ENCODE measurements around the gene CHI3L1. TPM values are rescaled to one million over a fixed set of nuclear protein-coding genes. Genes with fewer than 3 reads are reported as not detected.

Gene CHI3L1
- total and polyA plus RNA-seq, 10 of the 15 experiments (the other 5 are each of a cell fraction or from before 2014, with no cell fraction given), result 0.10 to 1.7 (median 0.39) TPM

DNA sequence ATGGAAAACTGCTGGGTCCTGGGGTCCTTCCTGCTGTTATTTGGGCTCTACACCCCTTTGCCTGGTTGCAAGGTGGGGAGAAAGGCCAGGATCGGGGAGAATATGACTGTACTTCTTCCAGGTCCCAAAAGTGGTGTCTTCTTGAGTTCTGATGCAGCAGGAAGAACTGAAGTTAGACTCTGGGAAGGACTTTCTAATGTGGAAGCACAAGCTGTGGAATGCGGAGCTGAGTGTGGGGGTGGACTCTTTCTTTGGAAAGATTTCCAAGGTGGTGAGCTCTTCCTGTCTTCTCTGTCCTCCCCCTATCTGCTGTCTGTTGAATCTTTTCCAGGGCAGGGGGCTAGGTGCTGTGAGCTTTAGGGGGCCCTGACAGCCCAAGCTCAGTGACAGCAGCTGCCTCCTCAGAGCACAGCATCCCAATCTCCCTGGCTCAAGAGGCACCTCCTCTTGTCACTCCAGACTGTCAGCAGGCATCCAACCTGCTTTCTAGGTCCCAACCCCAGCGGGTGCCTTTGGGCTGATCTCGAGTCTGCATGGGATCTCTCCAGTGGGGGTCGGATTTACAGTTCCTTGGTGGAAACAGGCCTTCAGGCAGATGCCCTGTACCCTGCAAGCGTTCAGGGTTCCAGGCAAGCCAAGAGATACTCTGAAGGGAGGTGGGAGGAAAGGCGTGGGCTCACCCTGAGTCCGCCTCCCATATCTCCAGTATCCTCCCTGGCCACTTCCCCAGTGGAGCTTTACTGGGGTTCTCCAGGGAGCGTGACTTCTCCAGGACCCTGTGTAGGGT, 35.8 kb downstream of the CHI3L1 start (continued):
- TF ChIP-seq, protein P1, sequence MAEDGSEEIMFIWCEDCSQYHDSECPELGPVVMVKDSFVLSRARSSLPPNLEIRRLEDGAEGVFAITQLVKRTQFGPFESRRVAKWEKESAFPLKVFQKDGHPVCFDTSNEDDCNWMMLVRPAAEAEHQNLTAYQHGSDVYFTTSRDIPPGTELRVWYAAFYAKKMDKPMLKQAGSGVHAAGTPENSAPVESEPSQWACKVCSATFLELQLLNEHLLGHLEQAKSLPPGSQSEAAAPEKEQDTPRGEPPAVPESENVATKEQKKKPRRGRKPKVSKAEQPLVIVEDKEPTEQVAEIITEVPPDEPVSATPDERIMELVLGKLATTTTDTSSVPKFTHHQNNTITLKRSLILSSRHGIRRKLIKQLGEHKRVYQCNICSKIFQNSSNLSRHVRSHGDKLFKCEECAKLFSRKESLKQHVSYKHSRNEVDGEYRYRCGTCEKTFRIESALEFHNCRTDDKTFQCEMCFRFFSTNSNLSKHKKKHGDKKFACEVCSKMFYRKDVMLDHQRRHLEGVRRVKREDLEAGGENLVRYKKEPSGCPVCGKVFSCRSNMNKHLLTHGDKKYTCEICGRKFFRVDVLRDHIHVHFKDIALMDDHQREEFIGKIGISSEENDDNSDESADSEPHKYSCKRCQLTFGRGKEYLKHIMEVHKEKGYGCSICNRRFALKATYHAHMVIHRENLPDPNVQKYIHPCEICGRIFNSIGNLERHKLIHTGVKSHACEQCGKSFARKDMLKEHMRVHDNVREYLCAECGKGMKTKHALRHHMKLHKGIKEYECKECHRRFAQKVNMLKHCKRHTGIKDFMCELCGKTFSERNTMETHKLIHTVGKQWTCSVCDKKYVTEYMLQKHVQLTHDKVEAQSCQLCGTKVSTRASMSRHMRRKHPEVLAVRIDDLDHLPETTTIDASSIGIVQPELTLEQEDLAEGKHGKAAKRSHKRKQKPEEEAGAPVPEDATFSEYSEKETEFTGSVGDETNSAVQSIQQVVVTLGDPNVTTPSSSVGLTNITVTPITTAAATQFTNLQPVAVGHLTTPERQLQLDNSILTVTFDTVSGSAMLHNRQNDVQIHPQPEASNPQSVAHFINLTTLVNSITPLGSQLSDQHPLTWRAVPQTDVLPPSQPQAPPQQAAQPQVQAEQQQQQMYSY (CRISPR knock-in tag; IDR thresholded peaks at IDR 0.05), result no peak
- TF ChIP-seq ATF7 (IDR thresholded peaks at IDR 0.05; ENCODE audit: low read depth), result no peak
- no peak for TF ChIP-seq STAT3 (IDR thresholded peaks at IDR 0.05; ENCODE audit: low read depth, low read length)
- no peak for TF ChIP-seq HDAC6 (IDR thresholded peaks at IDR 0.05; ENCODE audit: unreplicated experiment)
- TF ChIP-seq, protein P2, sequence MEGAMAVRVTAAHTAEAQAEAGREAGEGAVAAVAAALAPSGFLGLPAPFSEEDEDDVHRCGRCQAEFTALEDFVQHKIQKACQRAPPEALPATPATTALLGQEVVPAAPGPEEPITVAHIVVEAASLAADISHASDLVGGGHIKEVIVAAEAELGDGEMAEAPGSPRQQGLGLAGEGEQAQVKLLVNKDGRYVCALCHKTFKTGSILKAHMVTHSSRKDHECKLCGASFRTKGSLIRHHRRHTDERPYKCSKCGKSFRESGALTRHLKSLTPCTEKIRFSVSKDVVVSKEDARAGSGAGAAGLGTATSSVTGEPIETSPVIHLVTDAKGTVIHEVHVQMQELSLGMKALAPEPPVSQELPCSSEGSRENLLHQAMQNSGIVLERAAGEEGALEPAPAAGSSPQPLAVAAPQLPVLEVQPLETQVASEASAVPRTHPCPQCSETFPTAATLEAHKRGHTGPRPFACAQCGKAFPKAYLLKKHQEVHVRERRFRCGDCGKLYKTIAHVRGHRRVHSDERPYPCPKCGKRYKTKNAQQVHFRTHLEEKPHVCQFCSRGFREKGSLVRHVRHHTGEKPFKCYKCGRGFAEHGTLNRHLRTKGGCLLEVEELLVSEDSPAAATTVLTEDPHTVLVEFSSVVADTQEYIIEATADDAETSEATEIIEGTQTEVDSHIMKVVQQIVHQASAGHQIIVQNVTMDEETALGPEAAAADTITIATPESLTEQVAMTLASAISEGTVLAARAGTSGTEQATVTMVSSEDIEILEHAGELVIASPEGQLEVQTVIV (IDR thresholded peaks at IDR 0.05; ENCODE audit: borderline replicate concordance, partially characterized antibody), result no peak
- TF ChIP-seq NFYA (IDR thresholded peaks at IDR 0.05; ENCODE audit: borderline replicate concordance, low read depth, low read length), result no peak
- no peak for TF ChIP-seq IRF3 (IDR thresholded peaks at IDR 0.05)
- no peak for TF ChIP-seq RAD21 (IDR thresholded peaks at IDR 0.05; ENCODE audit: insufficient read depth, low read depth, low read length)
- TF ChIP-seq PBX3 (IDR thresholded peaks at IDR 0.05; ENCODE audit: insufficient replicate concordance, low read depth, low read length), result no peak
- no peak for TF ChIP-seq NFYB (IDR thresholded peaks at IDR 0.05; ENCODE audit: insufficient read depth, low read depth, low read length)

Measured in GM12878 (cell line).